ENCODE data around the gene TOB1. TPM values are rescaled to one million over a fixed set of nuclear protein-coding genes. Genes with fewer than 3 reads are reported as not detected.
"Not testable (repeated sequence)": the region's sequence is repeated elsewhere in the genome, so short reads cannot be mapped to it uniquely, and the experiment has no call there.

The TOB1 gene
- total RNA-seq, 1 donor from 2014 or later, result 83.8 TPM

GRCh38 chr17:50899559-50900319 lies 33.6 kb upstream of the TOB1 start:
- ATAC-seq (ENCODE audit: poor library complexity) (no peak), DNase-seq (peak; percentile 17)
- intact Hi-C loops (cut with DNase I), result no loop called here

- DNase-seq (peak; percentile 37), ATAC-seq (ENCODE audit: poor library complexity) (no peak)
- intact Hi-C loops (cut with DNase I), result no loop called here
Measured at GRCh38 chr17:50899005-50899460, 32.9 kb upstream of the TOB1 start.

- intact Hi-C loops (cut with DNase I), result no loop called here
- DNase-seq (no peak), ATAC-seq (ENCODE audit: poor library complexity) (no peak)
Measured at GRCh38 chr17:50898369-50899004, 32.3 kb upstream of the TOB1 start.

GRCh38 chr17:50894513-50894912 lies 28.4 kb upstream of the TOB1 start:
- DNase-seq, result peak; percentile 2
- intact Hi-C loops (cut with DNase I); ATAC-seq (ENCODE audit: poor library complexity): not testable (repeated sequence)

- DNase-seq (peak; percentile 35), ATAC-seq (ENCODE audit: poor library complexity) (peak; percentile 42)
- intact Hi-C loops (cut with DNase I), result no loop called here
Measured at GRCh38 chr17:50893183-50893993, 27.2 kb upstream of the TOB1 start.

- DNase-seq, result no peak
- ATAC-seq (ENCODE audit: poor library complexity), result no peak
- intact Hi-C loops (cut with DNase I), result no loop called here
Measured at GRCh38 chr17:50892101-50892776, 26.1 kb upstream of the TOB1 start.

GRCh38 chr17:50891577-50891989 lies 25.4 kb upstream of the TOB1 start:
- DNase-seq (peak; percentile 3), ATAC-seq (ENCODE audit: poor library complexity) (no peak)
- intact Hi-C loops (cut with DNase I), result no loop called here

GRCh38 chr17:50890675-50891516 lies 24.7 kb upstream of the TOB1 start:
- peak; percentile 6 for DNase-seq
- intact Hi-C loops (cut with DNase I), result no loop called here
- ATAC-seq (ENCODE audit: poor library complexity), result no peak

- DNase-seq (no peak), ATAC-seq (ENCODE audit: poor library complexity) (peak; percentile 78)
- intact Hi-C loops (cut with DNase I), result no loop called here
Measured at GRCh38 chr17:50889528-50890118, 23.5 kb upstream of the TOB1 start.

GRCh38 chr17:50887705-50888245 lies 21.6 kb upstream of the TOB1 start:
- no peak for ATAC-seq (ENCODE audit: poor library complexity)
- intact Hi-C loops (cut with DNase I), result no loop called here

GRCh38 chr17:50884439-50885311 lies 18.5 kb upstream of the TOB1 start:
- DNase-seq (no peak), ATAC-seq (ENCODE audit: poor library complexity) (peak; percentile 59)
- intact Hi-C loops (cut with DNase I), result no loop called here

More at GRCh38 chr17:50887705-50888245, 21.6 kb upstream of the TOB1 start:
- no peak for DNase-seq

- intact Hi-C loops (cut with DNase I), result no loop called here
- ATAC-seq (ENCODE audit: poor library complexity) (peak; percentile 68), DNase-seq (no peak)
Measured at GRCh38 chr17:50883850-50884438, 17.8 kb upstream of the TOB1 start.

- intact Hi-C loops (cut with DNase I), result no loop called here
Measured at GRCh38 chr17:50882851-50883250, 16.7 kb upstream of the TOB1 start.

GRCh38 chr17:50881182-50881581 lies 15.0 kb upstream of the TOB1 start:
- DNase-seq, result no peak
- ATAC-seq (ENCODE audit: poor library complexity), result no peak
- intact Hi-C loops (cut with DNase I), result no loop called here

More at GRCh38 chr17:50882851-50883250, 16.7 kb upstream of the TOB1 start:
- ATAC-seq (ENCODE audit: poor library complexity) (no peak), DNase-seq (no peak)

- intact Hi-C loops (cut with DNase I), result no loop called here
- no peak for DNase-seq
- ATAC-seq (ENCODE audit: poor library complexity), result no peak
Measured at GRCh38 chr17:50879086-50879485, 12.9 kb upstream of the TOB1 start.

- ATAC-seq (ENCODE audit: poor library complexity) (no peak), DNase-seq (no peak)
- intact Hi-C loops (cut with DNase I), result no loop called here
Measured at GRCh38 chr17:50877838-50878237, 11.7 kb upstream of the TOB1 start.

Measured in Right ventricle myocardium superior (tissue), 1 donor.